ENCODE data around the gene P4HB.

Gene P4HB

DNA sequence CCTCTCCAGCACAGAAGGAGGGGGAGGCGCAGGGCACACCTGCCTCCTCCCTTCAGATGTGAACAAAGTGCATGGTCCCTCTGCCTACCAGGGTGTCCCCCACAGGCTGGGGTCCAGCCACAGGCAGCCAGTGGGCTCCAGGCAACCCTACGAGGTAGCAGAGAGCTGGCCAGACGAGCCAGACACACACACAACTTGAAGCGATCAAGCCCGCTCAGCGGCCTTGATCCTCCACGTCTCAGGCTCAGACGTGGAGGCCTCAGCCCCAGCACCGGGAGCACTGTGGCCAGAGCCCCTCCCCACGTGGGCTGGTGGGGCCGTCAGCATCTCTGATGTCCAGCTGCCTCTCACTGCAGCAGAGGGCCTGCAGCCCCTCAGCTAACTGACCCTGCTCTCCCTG is 35.7 kb downstream of the P4HB start:
- no peak for DNase-seq

GRCh38 chr17:81823820-81824550 is 36.4 kb downstream of the P4HB start:
- DNase-seq, result no peak

DNA sequence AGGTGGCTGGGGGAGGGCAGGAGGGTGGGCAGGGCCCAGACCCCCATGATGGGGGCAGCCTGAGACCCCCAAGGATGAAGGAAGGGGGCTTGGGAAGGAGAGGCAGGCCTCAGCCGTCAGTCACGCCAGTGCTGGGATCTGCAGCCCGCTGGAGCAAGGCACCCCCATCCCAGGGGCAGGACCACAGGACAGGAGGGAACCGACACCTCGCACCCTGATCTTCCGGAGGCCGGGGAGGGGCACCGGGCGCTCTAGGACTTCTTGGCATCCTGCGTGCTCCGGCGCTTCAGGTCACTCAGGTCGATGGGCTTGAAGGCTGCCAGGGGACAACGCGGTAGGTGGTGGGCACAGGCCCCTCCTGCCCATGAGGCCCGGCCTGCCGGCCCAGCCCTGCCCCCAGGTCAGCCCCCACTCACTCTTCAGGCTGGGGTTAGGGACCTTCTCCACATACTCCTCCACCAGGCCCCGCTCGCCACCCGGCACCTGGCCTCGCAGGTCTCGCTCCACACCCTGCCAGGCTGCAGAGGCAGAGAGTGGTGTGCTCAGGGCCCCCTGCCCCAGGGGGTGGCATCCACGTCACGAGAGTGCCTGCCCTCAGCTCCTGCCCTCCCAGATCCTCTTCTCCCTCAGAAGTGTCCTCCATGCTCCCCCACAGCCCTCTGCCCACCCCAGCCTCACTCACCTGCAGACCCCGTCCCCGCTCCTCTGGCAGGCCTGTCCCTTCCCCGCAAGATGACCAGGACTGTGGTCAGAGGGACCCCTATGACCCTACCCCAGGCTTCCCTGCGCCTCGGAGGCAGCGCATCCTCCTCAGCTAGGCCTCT is 37.1 kb downstream of the P4HB start:
- no peak for DNase-seq

DNA sequence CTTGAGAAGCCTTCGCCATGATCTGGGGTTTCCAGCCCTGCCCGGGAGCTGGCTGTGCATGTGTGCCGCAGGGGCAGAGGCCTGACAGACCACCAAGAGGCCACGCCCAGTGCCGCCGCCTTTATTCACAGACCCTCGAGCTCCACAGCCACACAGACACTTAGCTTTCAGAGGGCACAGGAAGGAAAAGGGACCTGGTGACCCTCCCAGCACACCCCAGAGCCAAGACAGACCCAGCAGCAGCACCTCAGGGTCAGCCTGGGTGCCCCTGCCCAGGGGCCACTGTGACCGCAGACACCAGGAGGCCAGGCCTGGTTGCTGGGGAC is 38.1 kb downstream of the P4HB start:
- DNase-seq, result no peak

DNA sequence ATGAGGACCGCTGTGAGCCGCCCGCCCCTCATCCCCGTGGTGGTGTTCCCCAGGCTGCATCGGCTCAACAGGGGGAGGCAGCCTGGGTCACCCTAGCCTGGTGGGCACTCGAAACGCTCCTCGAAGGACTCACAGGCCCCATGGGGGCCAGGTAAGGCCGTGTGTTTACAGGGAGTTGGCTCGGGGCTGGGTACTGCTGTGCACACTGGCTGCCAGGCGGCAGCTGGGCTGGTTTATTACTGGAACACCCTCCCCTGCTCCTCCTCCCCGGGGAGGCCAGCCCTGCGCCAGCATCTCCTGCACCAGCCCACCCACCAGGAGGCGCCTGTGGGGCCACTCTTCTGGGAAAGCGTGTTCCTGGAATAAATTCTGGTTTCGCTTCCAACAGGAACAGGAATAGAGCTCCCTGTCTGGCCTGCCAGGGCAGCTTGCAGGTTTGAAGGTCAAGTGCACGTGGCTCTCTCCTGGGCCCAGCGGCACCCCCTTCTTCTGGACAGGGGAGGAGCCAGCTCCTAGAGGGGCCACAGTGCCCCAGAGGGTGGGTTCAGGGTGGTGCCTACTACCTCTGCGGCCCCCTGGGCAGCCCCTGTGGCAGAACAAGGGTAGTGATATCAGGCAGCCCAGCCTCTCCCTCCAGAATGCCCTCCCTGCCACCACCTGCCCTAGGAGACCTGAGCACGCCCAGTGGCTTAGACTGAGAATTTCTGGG is 38.6 kb downstream of the P4HB start:
- peak; percentile 64 to 78 for DNase-seq

DNA sequence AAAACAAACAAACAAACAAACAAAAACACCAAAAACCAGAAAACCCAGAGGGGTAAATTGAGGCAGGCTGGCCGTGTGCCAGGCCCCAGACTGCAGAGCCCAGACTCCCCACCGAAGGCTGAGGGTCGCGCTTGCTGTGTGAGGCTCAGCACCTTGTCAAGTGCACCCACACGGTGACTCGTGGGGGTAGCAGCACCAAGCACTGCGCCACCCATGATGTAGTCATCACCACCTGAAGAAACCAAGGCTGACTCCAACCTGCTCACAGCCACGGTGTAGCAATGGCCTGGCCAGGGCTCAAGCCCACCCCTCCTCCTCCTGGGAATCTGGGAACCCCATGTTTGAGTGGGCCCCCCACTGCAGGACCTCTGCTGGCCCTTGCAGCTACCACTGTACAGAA is 39.2 kb downstream of the P4HB start:
- no peak for DNase-seq

GRCh38 chr17:81819708-81820107 is 40.6 kb downstream of the P4HB start:
- no peak for DNase-seq

DNA sequence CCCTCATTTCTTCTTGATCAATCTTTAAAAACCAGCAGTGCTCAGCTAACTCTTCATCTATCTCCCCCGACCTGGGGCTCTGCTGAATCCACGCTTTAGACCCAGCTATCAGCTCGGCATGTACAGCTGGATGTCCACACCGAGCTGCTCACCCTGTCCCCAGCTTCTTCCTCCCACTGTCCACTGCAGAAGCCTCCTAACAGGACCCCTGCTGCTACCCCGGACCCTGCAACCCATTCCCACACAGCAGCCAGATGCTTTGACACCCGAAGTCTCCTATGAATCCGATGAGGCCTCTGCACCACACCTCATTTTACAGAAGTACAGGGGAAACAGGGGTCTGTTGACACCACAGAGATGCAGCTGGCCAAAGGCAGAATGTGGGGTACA is 42.6 kb downstream of the P4HB start:
- no peak for DNase-seq

GRCh38 chr17:81815646-81815986 is 44.7 kb downstream of the P4HB start:
- DNase-seq, result no peak

- DNase-seq, result no peak
Observed at GRCh38 chr17:81814748-81815645, 45.3 kb downstream of the P4HB start.

- no peak for DNase-seq
Observed at GRCh38 chr17:81813861-81814683, 46.3 kb downstream of the P4HB start.

GRCh38 chr17:81813371-81813684 is 47.0 kb downstream of the P4HB start:
- DNase-seq, result no peak

GRCh38 chr17:81812571-81813370 is 47.6 kb downstream of the P4HB start:
- no peak for DNase-seq

GRCh38 chr17:81811705-81812570 is 48.4 kb downstream of the P4HB start:
- DNase-seq, result no peak

GRCh38 chr17:81810892-81811704 is 49.2 kb downstream of the P4HB start:
- DNase-seq, result no peak

DNA sequence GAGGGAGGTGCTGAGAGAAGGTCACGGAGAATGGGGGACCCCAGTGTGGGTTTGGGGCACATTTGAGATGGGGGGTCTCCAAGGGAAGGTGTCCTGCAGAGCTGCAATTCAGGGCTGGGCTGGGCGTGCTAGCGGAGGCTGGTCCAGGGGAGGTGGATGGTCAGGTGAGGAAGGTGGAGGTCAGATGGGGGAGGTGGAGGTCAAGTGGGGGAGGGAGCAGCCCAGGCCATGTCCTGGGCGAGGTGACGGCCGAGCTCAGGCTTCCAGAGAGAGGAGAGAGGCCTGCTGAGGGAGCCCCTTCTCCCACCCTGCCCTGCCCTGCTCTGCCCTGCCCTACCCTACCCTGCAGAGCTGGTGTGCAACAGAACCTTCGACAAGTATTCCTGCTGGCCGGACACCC is 49.9 kb downstream of the P4HB start:
- DNase-seq, result no peak

- no peak for DNase-seq
Observed at GRCh38 chr17:81809556-81809998, 50.8 kb downstream of the P4HB start.

GRCh38 chr17:81808778-81809555 is 51.4 kb downstream of the P4HB start:
- DNase-seq, result no peak

DNA sequence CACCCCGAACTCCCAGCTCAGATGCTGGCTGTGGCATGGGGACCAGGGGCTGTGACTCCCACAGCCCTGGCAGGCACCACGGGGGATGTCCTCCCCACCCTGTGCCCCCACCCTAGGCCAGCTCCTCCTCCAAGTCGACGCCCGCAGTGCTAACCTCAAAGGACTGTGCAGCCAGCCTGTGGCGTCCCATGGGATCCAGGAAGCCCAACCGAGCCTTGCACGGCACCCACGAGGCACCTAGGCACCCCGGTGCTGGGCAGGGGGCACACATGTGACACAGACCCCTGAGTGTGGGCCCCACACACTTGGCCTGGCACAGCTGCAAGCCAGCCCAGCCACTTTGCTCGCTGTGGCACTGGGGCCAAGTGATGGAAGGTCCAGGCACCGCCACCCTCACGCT is 52.5 kb downstream of the P4HB start:
- DNase-seq, result no peak
